ENCODE data around the gene SH3TC2.

Gene SH3TC2

GRCh38 chr5:149056616-149057165 is 6.2 kb downstream of the SH3TC2 start:
- no peak for DNase-seq

- DNase-seq: no peak
These were observed 8.4 kb downstream of the SH3TC2 start for GRCh38 chr5:149054416-149054815.

GRCh38 chr5:149053072-149053695 is 9.7 kb downstream of the SH3TC2 start:
- DNase-seq: no peak

GRCh38 chr5:149049371-149049781 is 13.5 kb downstream of the SH3TC2 start:
- no peak for DNase-seq

- DNase-seq: no peak
These were observed 14.1 kb downstream of the SH3TC2 start for GRCh38 chr5:149048811-149049210.

- DNase-seq: no peak
These were observed 15.4 kb downstream of the SH3TC2 start for GRCh38 chr5:149047462-149047861.

GRCh38 chr5:149046196-149046829 is 16.5 kb downstream of the SH3TC2 start:
- no peak for DNase-seq

- DNase-seq: no peak
These were observed 17.8 kb downstream of the SH3TC2 start for GRCh38 chr5:149045089-149045460.

- DNase-seq: no peak
These were observed 18.3 kb downstream of the SH3TC2 start for GRCh38 chr5:149044453-149045088.

GRCh38 chr5:149043641-149044040 is 19.2 kb downstream of the SH3TC2 start:
- no peak for DNase-seq

GRCh38 chr5:149042865-149043264 is 20.0 kb downstream of the SH3TC2 start:
- DNase-seq: no peak

GRCh38 chr5:149041242-149041641 is 21.6 kb downstream of the SH3TC2 start:
- no peak for DNase-seq

- DNase-seq: no peak
These were observed 22.4 kb downstream of the SH3TC2 start for GRCh38 chr5:149040421-149040820.

- DNase-seq: no peak
These were observed 23.4 kb downstream of the SH3TC2 start for GRCh38 chr5:149039506-149039905.

GRCh38 chr5:149038336-149039080 is 24.4 kb downstream of the SH3TC2 start:
- no peak for DNase-seq

- no peak for DNase-seq
These were observed 25.0 kb downstream of the SH3TC2 start for GRCh38 chr5:149037817-149038216.

GRCh38 chr5:149036970-149037369 is 25.9 kb downstream of the SH3TC2 start:
- no peak for DNase-seq

- DNase-seq: no peak
These were observed 26.7 kb downstream of the SH3TC2 start for GRCh38 chr5:149036168-149036567.

- DNase-seq: peak; percentile 74
These were observed 27.5 kb downstream of the SH3TC2 start for GRCh38 chr5:149035372-149035790.

- DNase-seq: no peak
These were observed 31.9 kb downstream of the SH3TC2 start for GRCh38 chr5:149030838-149031397.

GRCh38 chr5:149030392-149030791 is 32.5 kb downstream of the SH3TC2 start:
- no peak for DNase-seq

- no peak for DNase-seq
These were observed 33.9 kb downstream of the SH3TC2 start for GRCh38 chr5:149028984-149029383.

GRCh38 chr5:149028161-149028560 is 34.7 kb downstream of the SH3TC2 start:
- DNase-seq: no peak
